GM12878 (cell line): ENCODE data around the gene FBXO5. TPM values are rescaled to one million over a fixed set of nuclear protein-coding genes. Genes with fewer than 3 reads are reported as not detected.

Source experiments
- CBX5 ChIP-seq: sonication (generic); IDR thresholded peaks from 2 replicates; pipeline ENCODE4 v1.6.1; 2016; ENCODE audit warnings: low read depth, moderate library complexity, mild to moderate bottlenecking, inconsistent platforms
- HDGF ChIP-seq: fragments of 450-650 bp; IDR thresholded peaks from 2 replicates; pipeline ENCODE4 v1.6.1; 2016; ENCODE audit warnings: antibody characterized with exemption
- MLLT1 ChIP-seq: fragments of 450-650 bp; IDR thresholded peaks from 2 replicates; pipeline ENCODE4 v1.6.1; 2016; ENCODE audit warnings: mild to moderate bottlenecking
- POLR2A ChIP-seq: IDR thresholded peaks from 2 replicates; pipeline ENCODE4 v1.6.1; 2011; ENCODE audit warnings: low read depth, mild to moderate bottlenecking, low read length
- POLR2AphosphoS2 ChIP-seq: IDR thresholded peaks from 2 replicates; pipeline ENCODE4 v1.6.1; 2011; ENCODE audit warnings: low read depth, mild to moderate bottlenecking, low read length, improper control_type of control experiment, moderate library complexity
- polyA plus RNA-seq, 11 experiments: library from polyadenylated mRNA; depleted of rRNA in 4 of 11; unstranded in 6 of 11; stranded (reverse) in 5 of 11; fragments of >200 nt; fragmentation: Nextera tagmentation in 4 of 11; fragmentation: Illumina TruSeq in 1 of 11; extraction: Ambion mirVana in 4 of 11; extraction: Trizol in 1 of 11; gene quantifications; 1 replicate in 1 of 11; 2 replicates in 10 of 11; pipeline versions ENCODE4 v1.2.1 to v1.2.3, GENCODE V29; 2011 to 2016; ENCODE audit warnings: inconsistent platforms in 2 of 11, missing spikeins in 2 of 11, low read depth in 1 of 11
- total RNA-seq, 4 experiments: library from RNA; depleted of rRNA in 3 of 4; stranded (reverse); fragments of >200 nt in 3 of 4; fragmentation: Illumina TruSeq in 1 of 4; extraction: Trizol in 1 of 4; gene quantifications; 2 replicates each; pipeline versions ENCODE4 v1.2.1 to v1.2.3, GENCODE V29; 2013 to 2021
- TF ChIP-seq, protein P1 (sequence below): fragments of 450-650 bp; IDR thresholded peaks from 2 replicates; pipeline ENCODE4 v1.6.1; 2017; ENCODE audit warnings: mild to moderate bottlenecking, moderate library complexity

Gene FBXO5
- total and polyA plus RNA-seq, 10 of the 15 experiments (the other 5 are each of a cell fraction or from before 2014, with no cell fraction given), result 13.6 to 62.2 (median 37.7) TPM

GRCh38 chr6:152983637-152984512, 1.0 kb upstream of the FBXO5 start (continued):
- TF ChIP-seq, protein P1, sequence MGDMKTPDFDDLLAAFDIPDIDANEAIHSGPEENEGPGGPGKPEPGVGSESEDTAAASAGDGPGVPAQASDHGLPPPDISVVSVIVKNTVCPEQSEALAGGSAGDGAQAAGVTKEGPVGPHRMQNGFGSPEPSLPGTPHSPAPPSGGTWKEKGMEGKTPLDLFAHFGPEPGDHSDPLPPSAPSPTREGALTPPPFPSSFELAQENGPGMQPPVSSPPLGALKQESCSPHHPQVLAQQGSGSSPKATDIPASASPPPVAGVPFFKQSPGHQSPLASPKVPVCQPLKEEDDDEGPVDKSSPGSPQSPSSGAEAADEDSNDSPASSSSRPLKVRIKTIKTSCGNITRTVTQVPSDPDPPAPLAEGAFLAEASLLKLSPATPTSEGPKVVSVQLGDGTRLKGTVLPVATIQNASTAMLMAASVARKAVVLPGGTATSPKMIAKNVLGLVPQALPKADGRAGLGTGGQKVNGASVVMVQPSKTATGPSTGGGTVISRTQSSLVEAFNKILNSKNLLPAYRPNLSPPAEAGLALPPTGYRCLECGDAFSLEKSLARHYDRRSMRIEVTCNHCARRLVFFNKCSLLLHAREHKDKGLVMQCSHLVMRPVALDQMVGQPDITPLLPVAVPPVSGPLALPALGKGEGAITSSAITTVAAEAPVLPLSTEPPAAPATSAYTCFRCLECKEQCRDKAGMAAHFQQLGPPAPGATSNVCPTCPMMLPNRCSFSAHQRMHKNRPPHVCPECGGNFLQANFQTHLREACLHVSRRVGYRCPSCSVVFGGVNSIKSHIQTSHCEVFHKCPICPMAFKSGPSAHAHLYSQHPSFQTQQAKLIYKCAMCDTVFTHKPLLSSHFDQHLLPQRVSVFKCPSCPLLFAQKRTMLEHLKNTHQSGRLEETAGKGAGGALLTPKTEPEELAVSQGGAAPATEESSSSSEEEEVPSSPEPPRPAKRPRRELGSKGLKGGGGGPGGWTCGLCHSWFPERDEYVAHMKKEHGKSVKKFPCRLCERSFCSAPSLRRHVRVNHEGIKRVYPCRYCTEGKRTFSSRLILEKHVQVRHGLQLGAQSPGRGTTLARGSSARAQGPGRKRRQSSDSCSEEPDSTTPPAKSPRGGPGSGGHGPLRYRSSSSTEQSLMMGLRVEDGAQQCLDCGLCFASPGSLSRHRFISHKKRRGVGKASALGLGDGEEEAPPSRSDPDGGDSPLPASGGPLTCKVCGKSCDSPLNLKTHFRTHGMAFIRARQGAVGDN, result peak; percentile 57; the same call in 1 of the 2 replicates
- TF ChIP-seq MLLT1 (peak; percentile 33; the same call in 1 of the 2 replicates), POLR2AphosphoS2 (no peak), HDGF (peak; percentile 42; the same call in 1 of the 2 replicates), CBX5 (0 out of 2 replicates have a peak, but pooled peaks have one; percentile 50), POLR2A (peak; percentile 82)
